HG02852 (cell line): Measurements from ENCODE around the gene RASGRF2.

Experiments
- ATAC-seq: cut with Tn5 transposase; IDR thresholded peaks from one replicate; pipeline ENCODE4 v1.9.1; 2021; ENCODE audit warnings: mild to moderate bottlenecking, moderate library complexity; ENCODE audit not compliant: unreplicated experiment

RASGRF2 gene

GRCh38 chr5:81195335-81195929 is 235.3 kb downstream of the RASGRF2 start:
- no peak for ATAC-seq

DNA sequence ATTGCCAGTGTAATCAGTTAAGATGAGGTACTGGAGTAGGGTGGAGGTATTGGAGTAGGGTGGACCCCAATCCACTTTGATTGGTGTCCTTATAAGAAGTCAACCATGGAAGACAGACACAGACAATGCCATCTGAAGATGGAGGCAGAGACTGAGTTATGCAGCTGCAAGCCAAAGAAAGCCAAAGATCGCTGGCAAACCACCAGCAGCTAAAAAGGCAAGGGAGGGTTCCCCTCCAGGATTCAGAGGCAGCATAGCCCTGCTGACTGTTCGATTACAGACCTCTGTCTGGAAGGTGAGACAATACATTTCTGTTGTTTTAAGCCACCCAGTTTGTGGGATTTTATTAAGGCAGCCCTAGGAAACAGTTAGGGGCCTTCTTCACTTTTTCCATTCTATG is 242.5 kb downstream of the RASGRF2 start:
- no peak for ATAC-seq

- no peak for ATAC-seq
Observed at GRCh38 chr5:81203729-81204128, 243.6 kb downstream of the RASGRF2 start.

GRCh38 chr5:81204205-81204604 is 244.0 kb downstream of the RASGRF2 start:
- no peak for ATAC-seq

DNA sequence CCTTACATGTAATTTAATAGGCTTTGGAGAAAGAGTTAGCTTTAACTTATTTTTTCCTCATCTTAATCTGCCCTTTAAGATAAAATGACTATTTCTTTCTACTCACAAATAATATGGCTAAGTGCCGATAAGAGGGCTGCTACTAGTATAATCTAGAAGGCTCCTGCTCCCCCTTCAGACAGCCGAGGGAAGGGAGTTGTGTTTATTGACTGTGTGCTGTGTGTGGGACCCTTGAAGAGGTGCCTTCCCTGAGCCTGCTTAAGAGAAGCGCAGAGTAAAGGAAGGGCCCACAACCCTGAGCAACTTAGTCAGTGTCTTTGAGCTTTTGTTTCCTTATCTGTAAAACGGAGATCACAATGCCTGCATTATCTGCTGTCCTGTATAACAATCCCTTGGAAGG is 244.9 kb downstream of the RASGRF2 start:
- ATAC-seq, result no peak

- no peak for ATAC-seq
Observed at GRCh38 chr5:81207009-81207408, 246.8 kb downstream of the RASGRF2 start.

- ATAC-seq, result no peak
Observed at GRCh38 chr5:81208904-81209303, 248.7 kb downstream of the RASGRF2 start.

- no peak for ATAC-seq
Observed at GRCh38 chr5:81209386-81209785, 249.2 kb downstream of the RASGRF2 start.

- no peak for ATAC-seq
Observed at GRCh38 chr5:81209869-81210493, 249.8 kb downstream of the RASGRF2 start.

GRCh38 chr5:81212211-81212751 is 252.1 kb downstream of the RASGRF2 start:
- ATAC-seq, result peak; percentile 58

GRCh38 chr5:81213070-81213469 is 252.9 kb downstream of the RASGRF2 start:
- ATAC-seq, result no peak

- ATAC-seq, result no peak
Observed at GRCh38 chr5:81214848-81215247, 254.7 kb downstream of the RASGRF2 start.

GRCh38 chr5:81216152-81216551 is 256.0 kb downstream of the RASGRF2 start:
- ATAC-seq, result no peak

- ATAC-seq, result no peak
Observed at GRCh38 chr5:81219389-81219788, 259.2 kb downstream of the RASGRF2 start.

DNA sequence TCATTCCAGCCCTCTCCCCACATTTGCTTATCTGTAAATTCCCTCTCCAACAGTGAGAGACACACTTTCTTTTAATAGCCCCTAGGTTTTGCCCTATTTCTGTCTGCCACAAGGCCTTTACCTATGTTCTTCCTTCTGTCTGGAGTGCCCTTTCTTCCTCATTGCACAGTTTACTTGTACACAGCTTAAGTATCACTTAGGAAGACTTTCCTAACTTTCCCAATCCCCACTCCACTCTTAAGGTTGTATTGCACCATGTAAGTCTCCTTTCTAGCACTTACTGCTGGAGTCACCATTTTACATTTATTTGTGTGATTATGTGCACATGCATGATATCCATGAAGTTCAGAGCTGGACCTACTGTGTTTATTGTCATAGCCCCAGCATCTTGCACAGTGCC is 262.1 kb downstream of the RASGRF2 start:
- ATAC-seq, result no peak

DNA sequence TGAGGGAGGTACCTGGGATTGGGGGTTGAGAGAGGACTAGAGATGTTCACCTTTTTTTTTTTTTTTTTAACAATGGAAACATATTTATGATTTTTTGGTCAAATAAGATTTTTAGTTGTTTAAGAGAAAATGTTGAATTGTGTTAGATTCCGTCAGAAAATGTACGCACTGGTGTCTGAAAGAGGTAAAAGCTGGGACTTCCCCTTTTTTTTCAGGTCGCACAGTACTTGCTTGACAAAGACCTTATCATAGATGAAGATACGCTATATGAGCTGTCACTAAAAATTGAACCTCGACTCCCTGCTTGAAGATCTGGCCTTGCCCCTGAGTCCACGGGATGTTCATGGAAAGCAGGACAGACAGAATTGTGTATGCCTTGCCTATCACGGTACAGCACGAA is 265.3 kb downstream of the RASGRF2 start:
- ATAC-seq, result no peak

DNA sequence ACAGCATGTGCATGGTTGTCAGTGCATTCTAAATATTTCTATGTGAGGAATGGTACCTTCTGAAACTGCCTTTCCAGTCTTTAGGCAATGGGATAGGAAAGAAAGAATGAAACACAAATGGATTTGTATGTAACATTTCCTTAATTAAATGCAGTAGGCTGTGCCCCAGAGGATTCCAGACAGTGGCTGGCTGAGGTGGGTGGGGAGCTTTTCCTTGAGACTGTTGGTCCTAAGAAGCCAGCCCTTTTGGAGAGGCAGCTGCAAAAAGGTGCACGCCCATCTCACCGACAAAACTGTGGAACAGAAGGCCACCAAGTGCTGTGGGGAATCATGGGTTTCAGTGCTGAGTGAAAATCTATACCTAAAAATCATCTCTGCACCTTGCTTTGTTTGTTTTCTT is 266.1 kb downstream of the RASGRF2 start:
- ATAC-seq, result no peak

- no peak for ATAC-seq
Observed at GRCh38 chr5:81226949-81227348, 266.8 kb downstream of the RASGRF2 start.

GRCh38 chr5:81228084-81228483 is 267.9 kb downstream of the RASGRF2 start:
- no peak for ATAC-seq

- ATAC-seq, result no peak
Observed at GRCh38 chr5:81230416-81230815, 270.3 kb downstream of the RASGRF2 start.

GRCh38 chr5:81232464-81233079 is 272.4 kb downstream of the RASGRF2 start:
- no peak for ATAC-seq

- ATAC-seq, result no peak
Observed at GRCh38 chr5:81233080-81233634, 273.0 kb downstream of the RASGRF2 start, which contains the start of gene CKMT2. TSS of gene CKMT2 (plus strand) at chr5:81233322. CDS start at chr5:81251133, 17,811 bp downstream.
